ENCODE results near the gene SLC16A11.

SLC16A11 gene

DNA sequence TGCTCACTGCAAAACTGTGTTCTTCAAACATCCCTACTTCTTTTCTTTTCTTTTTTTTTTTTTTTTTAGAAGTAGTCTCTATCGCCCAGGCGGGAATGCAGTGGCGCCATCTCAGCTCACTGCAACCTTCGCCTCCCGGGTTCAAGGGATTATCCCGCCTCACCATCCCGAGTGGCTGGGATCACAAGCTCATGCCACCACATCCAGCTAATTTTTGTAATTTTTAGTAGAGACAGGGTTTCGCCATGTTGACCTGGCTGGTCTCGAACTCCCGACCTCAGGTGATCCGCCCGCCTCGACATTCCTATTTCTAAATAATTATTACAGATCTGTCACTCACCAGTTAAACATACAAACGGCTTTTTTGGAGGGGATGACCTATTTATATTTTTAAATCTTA, 32.5 kb downstream of the SLC16A11 start:
- DNase-seq, result no peak
- Histone ChIP-seq H2AK5ac (ENCODE audit: low read length, severe bottlenecking) (no peak overlapping the region), H2BK5ac (ENCODE audit: low read depth, low read length, poor library complexity, severe bottlenecking) (no peak overlapping the region), H2BK120ac (ENCODE audit: low read depth, low read length) (no peak overlapping the region), H3K9ac (ENCODE audit: low read length) (peak overlapping the region; percentile 100), H3K14ac (ENCODE audit: low read length in 2 of 2) (no peak overlapping the region), H2BK12ac (ENCODE audit: low read length in 2 of 2) (no peak overlapping the region), H4K91ac (ENCODE audit: low read length) (no peak overlapping the region), H3K4ac (ENCODE audit: low read depth in 1 of 2, low read length in 2 of 2) (no peak overlapping the region), H4K8ac (ENCODE audit: low read length) (no peak overlapping the region), H3K18ac (ENCODE audit: low read depth in 1 of 2, low read length in 2 of 2) (no peak overlapping the region), H3K4me3 (ENCODE audit: insufficient read depth in 1 of 2, low read depth in 1 of 2, low read length in 2 of 2) (peak overlapping the region in 1 of 2 experiments; percentile 94), H3K27me3 (ENCODE audit: control insufficient read depth in 1 of 2, insufficient read depth in 1 of 2, low read length in 2 of 2) (no peaks in the 10 kb centered on the region), H2BK15ac (ENCODE audit: low read depth, poor library complexity, severe bottlenecking) (no peak overlapping the region), H3K36me3 (ENCODE audit: control insufficient read depth in 1 of 2, insufficient read depth in 2 of 2, low read depth in 1 of 2, low read length in 2 of 2) (peaks cover 15 to 24% of the 10 kb centered on the region in 2 experiments), H3K79me1 (replicated peaks; ENCODE audit: low read length, poor library complexity, severe bottlenecking) (peaks cover 18% of the 10 kb centered on the region), H3K27ac (ENCODE audit: low read length, poor library complexity, severe bottlenecking) (no peak overlapping the region), H3K4me1 (ENCODE audit: control insufficient read depth, insufficient read depth, low read depth, low read length) (peaks cover 19% of the 10 kb centered on the region), H3K9me3 (ENCODE audit: control insufficient read depth, low read length) (no peaks in the 10 kb centered on the region), H3K4me2 (ENCODE audit: low read length, poor library complexity, severe bottlenecking) (peak overlapping the region; percentile 51), H3K23ac (ENCODE audit: low read length in 2 of 2) (no peak overlapping the region), H2AFZ (ENCODE audit: low read depth, low read length) (no peak overlapping the region)
- WGBS, result 90% methylated on average over 13 of the region's 14 CpGs

- no peak for DNase-seq
- no peak overlapping the region for H3K14ac ChIP-seq (ENCODE audit: low read length in 2 of 2)
- no peak overlapping the region for H3K27ac ChIP-seq (ENCODE audit: low read length, poor library complexity, severe bottlenecking)
- H3K9me3 ChIP-seq (ENCODE audit: control insufficient read depth, low read length), result no peaks in the 10 kb centered on the region
- no peak overlapping the region for H2BK120ac ChIP-seq (ENCODE audit: low read depth, low read length)
- H2BK15ac ChIP-seq (ENCODE audit: low read depth, poor library complexity, severe bottlenecking), result no peak overlapping the region
- H3K4ac ChIP-seq (ENCODE audit: low read depth in 1 of 2, low read length in 2 of 2), result no peak overlapping the region
- no peak overlapping the region for H2BK5ac ChIP-seq (ENCODE audit: low read depth, low read length, poor library complexity, severe bottlenecking)
- peak overlapping the region; percentile 100 for H3K9ac ChIP-seq (ENCODE audit: low read length)
- H3K4me1 ChIP-seq (ENCODE audit: control insufficient read depth, insufficient read depth, low read depth, low read length), result peaks cover 16% of the 10 kb centered on the region
- no peak overlapping the region for H3K23ac ChIP-seq (ENCODE audit: low read length in 2 of 2)
- H3K18ac ChIP-seq (ENCODE audit: low read depth in 1 of 2, low read length in 2 of 2), result no peak overlapping the region
- H3K27me3 ChIP-seq (ENCODE audit: control insufficient read depth in 1 of 2, insufficient read depth in 1 of 2, low read length in 2 of 2), result no peaks in the 10 kb centered on the region
- 80% methylated on average over 1 of the region's 2 CpGs for WGBS
- H3K4me2 ChIP-seq (ENCODE audit: low read length, poor library complexity, severe bottlenecking), result peak overlapping the region; percentile 51
- no peak overlapping the region for H2AK5ac ChIP-seq (ENCODE audit: low read length, severe bottlenecking)
- H2AFZ ChIP-seq (ENCODE audit: low read depth, low read length), result no peak overlapping the region
- H3K79me1 ChIP-seq (replicated peaks; ENCODE audit: low read length, poor library complexity, severe bottlenecking), result peaks cover 19% of the 10 kb centered on the region
- peak overlapping the region in 1 of 2 experiments; percentile 94 for H3K4me3 ChIP-seq (ENCODE audit: insufficient read depth in 1 of 2, low read depth in 1 of 2, low read length in 2 of 2)
- peaks cover 22 to 23% of the 10 kb centered on the region in 2 experiments for H3K36me3 ChIP-seq (ENCODE audit: control insufficient read depth in 1 of 2, insufficient read depth in 2 of 2, low read depth in 1 of 2, low read length in 2 of 2)
- H2BK12ac ChIP-seq (ENCODE audit: low read length in 2 of 2), result no peak overlapping the region
- no peak overlapping the region for H4K8ac ChIP-seq (ENCODE audit: low read length)
- H4K91ac ChIP-seq (ENCODE audit: low read length), result no peak overlapping the region
These were observed 33.4 kb downstream of the SLC16A11 start for GRCh38 chr17:7010523-7010922.

DNA sequence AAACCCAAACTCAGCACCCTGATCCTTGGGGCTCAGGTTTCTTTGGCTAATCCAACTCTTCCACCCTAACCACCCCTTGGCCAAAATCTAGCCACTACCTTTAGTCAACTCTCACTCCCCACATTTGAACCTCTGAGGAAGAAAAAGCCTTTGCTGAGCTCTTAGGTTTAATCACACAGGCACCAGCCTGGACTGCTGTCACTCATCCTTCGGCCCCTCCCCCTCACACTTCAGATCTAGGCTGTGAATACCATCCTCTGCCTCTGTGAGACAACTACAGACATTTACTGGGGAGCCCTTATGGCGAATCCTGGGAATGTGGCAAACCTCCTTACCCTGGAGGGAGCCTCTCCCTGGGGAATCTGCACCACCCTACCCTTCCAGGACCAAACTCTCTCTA, 36.7 kb downstream of the SLC16A11 start:
- H2AK5ac ChIP-seq (ENCODE audit: low read length, severe bottlenecking), result no peak overlapping the region
- H2BK5ac ChIP-seq (ENCODE audit: low read depth, low read length, poor library complexity, severe bottlenecking), result no peak overlapping the region
- no peak overlapping the region for H3K4ac ChIP-seq (ENCODE audit: low read depth in 1 of 2, low read length in 2 of 2)
- peaks cover 7% of the 10 kb centered on the region for H3K4me1 ChIP-seq (ENCODE audit: control insufficient read depth, insufficient read depth, low read depth, low read length)
- no peak overlapping the region for H2AFZ ChIP-seq (ENCODE audit: low read depth, low read length)
- H3K18ac ChIP-seq (ENCODE audit: low read depth in 1 of 2, low read length in 2 of 2), result no peak overlapping the region
- no peak overlapping the region for H3K14ac ChIP-seq (ENCODE audit: low read length in 2 of 2)
- H3K79me1 ChIP-seq (replicated peaks; ENCODE audit: low read length, poor library complexity, severe bottlenecking), result peaks cover 32% of the 10 kb centered on the region
- H2BK12ac ChIP-seq (ENCODE audit: low read length in 2 of 2), result no peak overlapping the region
- H4K8ac ChIP-seq (ENCODE audit: low read length), result no peak overlapping the region
- H3K27ac ChIP-seq (ENCODE audit: low read length, poor library complexity, severe bottlenecking), result no peak overlapping the region
- no peaks in the 10 kb centered on the region for H3K9me3 ChIP-seq (ENCODE audit: control insufficient read depth, low read length)
- no peak overlapping the region for H3K4me3 ChIP-seq (ENCODE audit: insufficient read depth in 1 of 2, low read depth in 1 of 2, low read length in 2 of 2)
- no peak overlapping the region for H3K9ac ChIP-seq (ENCODE audit: low read length)
- H4K91ac ChIP-seq (ENCODE audit: low read length), result no peak overlapping the region
- no peak overlapping the region for H2BK15ac ChIP-seq (ENCODE audit: low read depth, poor library complexity, severe bottlenecking)
- H3K4me2 ChIP-seq (ENCODE audit: low read length, poor library complexity, severe bottlenecking), result no peak overlapping the region
- H2BK120ac ChIP-seq (ENCODE audit: low read depth, low read length), result no peak overlapping the region
- H3K23ac ChIP-seq (ENCODE audit: low read length in 2 of 2), result no peak overlapping the region
- no peak for DNase-seq
- H3K27me3 ChIP-seq (ENCODE audit: control insufficient read depth in 1 of 2, insufficient read depth in 1 of 2, low read length in 2 of 2), result no peaks in the 10 kb centered on the region
- H3K36me3 ChIP-seq (ENCODE audit: control insufficient read depth in 1 of 2, insufficient read depth in 2 of 2, low read depth in 1 of 2, low read length in 2 of 2), result peaks cover 28 to 34% of the 10 kb centered on the region in 2 experiments
- WGBS, result 98% methylated on average over 2 of the region's 2 CpGs

DNA sequence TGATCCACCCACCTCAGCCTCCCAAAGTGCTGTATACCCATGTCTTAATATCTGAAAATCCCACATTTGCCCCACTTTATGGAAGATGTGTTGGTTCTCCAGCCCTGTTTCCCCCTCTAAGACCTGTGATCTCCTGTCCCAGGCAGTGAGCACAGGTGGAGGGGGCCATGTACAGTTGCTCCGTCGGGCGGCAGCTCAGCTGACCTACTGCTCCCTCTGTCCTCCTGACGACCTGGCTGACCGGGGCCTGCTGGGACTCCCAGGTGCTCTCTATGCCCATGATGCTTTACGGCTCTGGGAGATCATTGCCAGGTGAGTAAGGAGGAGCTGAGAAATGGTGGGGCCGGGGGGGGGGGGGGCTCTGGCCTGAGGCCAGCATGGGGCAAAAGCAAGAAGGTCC, 38.2 kb downstream of the SLC16A11 start:
- Histone ChIP-seq H4K8ac (ENCODE audit: low read length) (no peak overlapping the region), H3K4me2 (ENCODE audit: low read length, poor library complexity, severe bottlenecking) (no peak overlapping the region), H2BK15ac (ENCODE audit: low read depth, poor library complexity, severe bottlenecking) (no peak overlapping the region), H3K18ac (ENCODE audit: low read depth in 1 of 2, low read length in 2 of 2) (no peak overlapping the region), H3K27me3 (ENCODE audit: control insufficient read depth in 1 of 2, insufficient read depth in 1 of 2, low read length in 2 of 2) (no peaks in the 10 kb centered on the region), H3K23ac (ENCODE audit: low read length in 2 of 2) (no peak overlapping the region), H2BK12ac (ENCODE audit: low read length in 2 of 2) (no peak overlapping the region), H2BK120ac (ENCODE audit: low read depth, low read length) (no peak overlapping the region), H2AK5ac (ENCODE audit: low read length, severe bottlenecking) (no peak overlapping the region), H3K4ac (ENCODE audit: low read depth in 1 of 2, low read length in 2 of 2) (no peak overlapping the region), H3K4me3 (ENCODE audit: insufficient read depth in 1 of 2, low read depth in 1 of 2, low read length in 2 of 2) (no peak overlapping the region), H3K27ac (ENCODE audit: low read length, poor library complexity, severe bottlenecking) (no peak overlapping the region), H3K36me3 (ENCODE audit: control insufficient read depth in 1 of 2, insufficient read depth in 2 of 2, low read depth in 1 of 2, low read length in 2 of 2) (peaks cover 39 to 48% of the 10 kb centered on the region in 2 experiments), H3K14ac (ENCODE audit: low read length in 2 of 2) (no peak overlapping the region), H3K4me1 (ENCODE audit: control insufficient read depth, insufficient read depth, low read depth, low read length) (peaks cover 3% of the 10 kb centered on the region), H3K9me3 (ENCODE audit: control insufficient read depth, low read length) (no peaks in the 10 kb centered on the region), H2AFZ (ENCODE audit: low read depth, low read length) (no peak overlapping the region), H3K9ac (ENCODE audit: low read length) (no peak overlapping the region), H4K91ac (ENCODE audit: low read length) (no peak overlapping the region), H2BK5ac (ENCODE audit: low read depth, low read length, poor library complexity, severe bottlenecking) (no peak overlapping the region), H3K79me1 (replicated peaks; ENCODE audit: low read length, poor library complexity, severe bottlenecking) (peaks cover 41% of the 10 kb centered on the region)
- DNase-seq, result no peak
- WGBS, result 93% methylated on average over 6 of the region's 7 CpGs

Data from mesenchymal stem cell (in vitro differentiated cells and primary cell).